Fibroblast of upper back skin (primary cell): ENCODE data around the gene SERPIND1.
A peak's percentile ranks its signal among the peaks of the same experiment; 100 is the strongest.

Experiments
- DNase-seq: peaks from one replicate; pipeline ENCODE4 v3.0.0-alpha.2; 2013

Gene SERPIND1

GRCh38 chr22:20793748-20794649 is 20.1 kb downstream of the SERPIND1 start:
- no peak for DNase-seq

- no peak for DNase-seq
Observed at GRCh38 chr22:20794650-20795413, 20.9 kb downstream of the SERPIND1 start.

GRCh38 chr22:20796731-20797130 is 22.8 kb downstream of the SERPIND1 start:
- DNase-seq = no peak

- no peak for DNase-seq
Observed at GRCh38 chr22:20798218-20798617, 24.3 kb downstream of the SERPIND1 start.

GRCh38 chr22:20798974-20799373 is 25.1 kb downstream of the SERPIND1 start:
- no peak for DNase-seq

GRCh38 chr22:20799449-20799848 is 25.5 kb downstream of the SERPIND1 start:
- DNase-seq = no peak

GRCh38 chr22:20802452-20802851 is 28.5 kb downstream of the SERPIND1 start:
- no peak for DNase-seq

- DNase-seq = no peak
Observed at GRCh38 chr22:20802922-20803553, 29.1 kb downstream of the SERPIND1 start.

GRCh38 chr22:20803696-20804324 is 29.9 kb downstream of the SERPIND1 start:
- DNase-seq = peak; percentile 12

GRCh38 chr22:20804650-20805049 is 30.7 kb downstream of the SERPIND1 start:
- no peak for DNase-seq

GRCh38 chr22:20805972-20806471 is 32.1 kb downstream of the SERPIND1 start:
- peak; percentile 34 for DNase-seq

- DNase-seq = peak; percentile 93
Observed at GRCh38 chr22:20807315-20807752, 33.4 kb downstream of the SERPIND1 start.

GRCh38 chr22:20808844-20809243 is 34.9 kb downstream of the SERPIND1 start:
- DNase-seq = no peak

GRCh38 chr22:20809538-20810185 is 35.7 kb downstream of the SERPIND1 start:
- DNase-seq = no peak

GRCh38 chr22:20810645-20811044 is 36.7 kb downstream of the SERPIND1 start:
- DNase-seq = no peak

GRCh38 chr22:20811171-20811570 is 37.3 kb downstream of the SERPIND1 start:
- DNase-seq = no peak

- DNase-seq = no peak
Observed at GRCh38 chr22:20811971-20812660, 38.2 kb downstream of the SERPIND1 start.

GRCh38 chr22:20813056-20813455 is 39.1 kb downstream of the SERPIND1 start:
- DNase-seq = no peak

GRCh38 chr22:20814221-20814808 is 40.4 kb downstream of the SERPIND1 start:
- DNase-seq = no peak

- no peak for DNase-seq
Observed at GRCh38 chr22:20815477-20816050, 41.7 kb downstream of the SERPIND1 start.

GRCh38 chr22:20816559-20816958 is 42.6 kb downstream of the SERPIND1 start:
- DNase-seq = no peak
